ENCODE measurements around the gene CNTN2.

Gene CNTN2

DNA sequence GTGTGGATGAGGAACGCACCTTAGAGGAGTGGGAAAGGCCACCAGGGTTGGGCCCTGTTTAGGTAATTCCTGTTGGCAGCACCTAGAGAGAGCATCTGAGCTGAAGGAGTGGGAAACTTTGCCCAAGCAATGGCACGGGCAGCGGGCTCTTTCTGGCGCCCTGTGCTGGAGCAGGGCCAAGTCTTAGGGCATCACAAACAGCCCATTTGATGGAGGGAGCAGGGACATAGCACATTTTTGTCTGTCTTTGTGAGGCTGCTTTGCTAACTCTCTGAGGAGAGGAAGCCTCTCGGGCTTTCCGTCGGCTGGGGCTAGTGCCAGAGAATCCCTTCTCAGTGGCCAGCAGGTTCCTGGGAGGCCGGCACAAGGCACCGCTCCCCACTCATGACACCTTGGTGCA, 22.5 kb upstream of the CNTN2 start:
- no peak for DNase-seq

DNA sequence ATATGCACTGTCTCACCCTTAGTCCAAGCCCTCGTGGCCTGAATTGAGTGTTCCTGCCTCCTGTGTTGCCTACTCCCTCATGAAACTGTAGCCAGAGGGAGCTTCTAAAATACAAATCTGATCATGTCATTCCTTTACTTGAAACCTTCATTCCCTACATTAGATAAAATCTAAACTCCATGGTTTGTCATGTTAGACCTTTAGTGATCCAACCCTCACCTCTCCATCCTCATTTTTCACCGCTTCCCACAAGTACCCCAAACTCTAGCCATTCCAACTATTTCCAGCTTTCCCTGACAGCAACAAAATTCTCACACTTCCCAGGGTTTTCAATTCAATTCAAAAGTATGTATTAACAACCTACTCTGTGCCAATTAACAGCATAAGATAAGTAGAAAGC, 18.3 kb upstream of the CNTN2 start:
- no peak for DNase-seq

DNA sequence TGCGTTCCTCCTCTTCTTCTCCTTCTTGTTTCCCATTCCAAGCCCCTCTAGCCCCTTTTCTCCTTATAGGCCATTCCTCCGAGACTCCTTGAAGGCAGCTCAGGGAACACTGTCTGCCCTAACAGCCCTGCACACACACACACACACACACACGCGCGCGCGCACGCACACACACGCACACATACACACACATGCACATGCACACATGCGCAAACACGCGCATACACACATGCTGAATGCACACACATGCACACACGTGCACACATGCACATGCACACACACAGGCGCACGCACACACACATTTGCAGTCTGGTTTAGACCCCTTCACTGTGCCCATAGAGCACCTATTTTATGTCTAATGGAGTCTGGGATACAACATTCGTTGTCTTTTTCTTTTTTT, 17.8 kb upstream of the CNTN2 start:
- no peak for DNase-seq

DNA sequence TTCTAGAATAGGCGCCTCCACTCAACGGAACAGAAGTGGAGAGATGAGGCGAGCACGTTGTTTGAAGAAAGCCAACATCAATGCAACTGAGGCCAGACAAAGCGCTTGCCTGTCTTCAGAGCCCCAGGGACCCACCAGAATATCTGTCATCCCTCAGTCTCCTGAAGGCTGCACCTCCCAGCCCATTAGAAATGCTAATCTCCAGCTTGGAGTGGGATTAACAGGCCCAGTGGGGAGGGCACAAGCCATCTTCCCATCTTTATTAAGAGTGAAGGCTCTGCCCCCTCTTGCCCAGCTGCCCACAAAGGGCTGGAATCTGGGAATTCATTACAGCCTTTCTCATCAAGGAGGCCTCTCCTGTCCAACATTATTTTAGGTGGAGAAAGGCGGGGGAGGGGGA, 16.8 kb upstream of the CNTN2 start:
- no peak for DNase-seq

DNA sequence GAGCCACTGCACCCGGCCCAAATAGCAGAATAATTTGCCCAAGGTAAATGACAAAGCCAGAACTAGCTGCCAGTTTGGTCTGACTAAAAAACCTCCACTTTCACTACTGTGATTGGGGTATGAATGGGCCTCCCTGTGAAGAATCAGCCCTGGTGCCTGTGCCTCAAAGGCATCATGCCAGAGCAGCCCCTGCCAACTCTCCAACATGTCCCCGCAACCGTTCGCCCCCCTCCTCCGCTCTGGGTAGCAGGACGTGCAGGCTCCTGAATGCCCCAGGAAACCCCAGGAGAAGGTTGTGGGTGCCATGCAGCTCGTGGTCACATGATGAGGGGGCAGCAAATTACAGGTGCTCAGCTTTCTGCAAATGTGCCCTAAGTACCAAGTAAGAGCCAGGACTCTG, 14.6 kb upstream of the CNTN2 start:
- DNase-seq = no peak

DNA sequence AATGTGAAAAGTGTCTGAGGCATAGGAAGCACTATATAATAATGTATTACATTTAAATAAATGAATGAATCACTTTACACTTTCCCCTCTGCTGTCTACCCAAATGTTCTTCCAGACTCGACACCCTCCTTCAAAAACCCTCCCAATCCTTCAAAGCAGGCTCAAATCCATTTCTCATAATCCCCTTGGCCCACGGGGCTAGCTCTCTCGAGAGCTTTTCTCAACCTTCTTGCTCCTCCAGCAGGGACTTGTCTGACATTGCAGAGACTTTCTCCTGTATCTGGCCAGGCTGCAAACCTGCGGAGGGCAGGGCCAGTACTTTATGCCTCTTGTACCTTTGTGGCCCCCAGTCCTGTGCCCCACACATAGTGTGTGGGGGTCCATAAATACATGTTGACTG, 14.1 kb upstream of the CNTN2 start:
- no peak for DNase-seq

DNA sequence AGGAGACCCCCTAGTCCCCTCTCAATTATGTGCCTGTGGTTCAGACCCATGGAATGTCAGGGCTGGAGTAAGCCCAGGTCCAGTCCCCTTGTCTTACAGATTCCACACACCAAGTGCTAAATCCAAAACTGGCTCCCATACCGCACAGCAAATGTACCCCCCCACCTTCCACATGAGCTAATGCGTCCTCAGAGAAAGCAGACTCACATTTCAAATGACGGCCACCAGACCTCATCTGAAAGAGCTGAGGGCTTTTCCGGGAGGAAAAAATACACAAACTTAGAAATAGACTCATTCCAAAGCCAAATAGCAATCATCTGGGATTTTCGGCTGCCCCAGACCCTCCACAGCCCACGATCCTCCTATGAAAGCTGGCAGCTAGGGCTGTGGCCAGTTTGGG, 12.8 kb upstream of the CNTN2 start:
- no peak for DNase-seq

DNA sequence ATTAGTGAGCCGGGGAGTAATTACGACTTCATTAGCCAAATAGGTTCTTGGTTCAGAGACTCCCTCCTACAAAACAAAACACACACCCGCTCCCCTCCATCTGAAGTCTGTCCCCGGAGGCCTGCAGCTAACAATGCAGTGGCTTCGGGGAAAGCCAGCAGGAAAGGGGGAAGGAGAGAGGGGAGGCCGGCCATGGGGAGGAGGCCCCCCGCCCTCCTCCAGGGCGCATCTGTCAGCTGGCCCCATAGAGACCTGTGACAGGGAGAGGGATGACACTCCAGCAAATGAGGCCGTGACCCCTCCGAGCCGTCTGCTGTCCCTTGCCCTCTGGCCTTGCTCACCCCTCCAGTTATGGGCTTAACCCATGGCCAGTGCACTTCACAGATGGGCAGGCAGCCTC, 12.1 kb upstream of the CNTN2 start:
- DNase-seq = no peak

DNA sequence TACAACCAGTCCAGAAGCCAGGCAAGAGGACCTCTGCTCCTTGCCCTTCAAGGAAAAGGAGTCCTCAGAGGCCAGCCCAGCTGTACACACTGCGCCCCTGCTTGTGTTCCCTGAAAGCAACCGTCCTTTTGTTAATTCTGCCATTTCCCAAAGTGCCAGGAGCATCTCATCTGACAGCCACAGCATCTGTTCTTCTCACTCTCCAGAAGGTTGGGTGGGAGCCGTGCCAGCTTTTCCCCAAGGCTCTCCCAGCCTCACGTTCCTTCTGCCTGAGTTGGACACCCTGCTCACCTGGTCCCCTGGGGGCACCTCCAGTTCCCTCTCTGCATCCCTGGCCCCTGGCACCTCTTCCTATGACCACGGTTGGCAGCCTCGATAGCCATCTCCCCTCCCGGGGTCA, 10.5 kb upstream of the CNTN2 start:
- no peak for DNase-seq

DNA sequence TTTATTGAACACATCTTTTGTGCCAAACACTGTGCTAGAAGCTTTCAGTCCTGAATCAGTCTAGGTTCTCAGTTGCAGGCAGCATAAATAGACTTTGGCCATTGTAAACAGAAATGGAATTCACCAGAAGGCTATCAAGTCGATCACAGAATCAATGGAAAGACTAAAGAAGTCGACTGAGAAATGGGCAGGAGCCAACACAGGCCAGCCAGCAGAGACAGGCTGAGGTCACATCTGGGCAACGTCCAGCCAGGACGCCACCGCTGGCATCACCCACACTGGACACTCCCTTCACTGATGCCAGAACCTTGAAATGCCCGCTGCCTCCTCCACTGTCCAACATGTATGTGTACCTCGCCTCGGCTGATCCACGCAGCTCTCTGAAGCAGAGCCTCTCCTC, 5.5 kb upstream of the CNTN2 start:
- DNase-seq = no peak

DNA sequence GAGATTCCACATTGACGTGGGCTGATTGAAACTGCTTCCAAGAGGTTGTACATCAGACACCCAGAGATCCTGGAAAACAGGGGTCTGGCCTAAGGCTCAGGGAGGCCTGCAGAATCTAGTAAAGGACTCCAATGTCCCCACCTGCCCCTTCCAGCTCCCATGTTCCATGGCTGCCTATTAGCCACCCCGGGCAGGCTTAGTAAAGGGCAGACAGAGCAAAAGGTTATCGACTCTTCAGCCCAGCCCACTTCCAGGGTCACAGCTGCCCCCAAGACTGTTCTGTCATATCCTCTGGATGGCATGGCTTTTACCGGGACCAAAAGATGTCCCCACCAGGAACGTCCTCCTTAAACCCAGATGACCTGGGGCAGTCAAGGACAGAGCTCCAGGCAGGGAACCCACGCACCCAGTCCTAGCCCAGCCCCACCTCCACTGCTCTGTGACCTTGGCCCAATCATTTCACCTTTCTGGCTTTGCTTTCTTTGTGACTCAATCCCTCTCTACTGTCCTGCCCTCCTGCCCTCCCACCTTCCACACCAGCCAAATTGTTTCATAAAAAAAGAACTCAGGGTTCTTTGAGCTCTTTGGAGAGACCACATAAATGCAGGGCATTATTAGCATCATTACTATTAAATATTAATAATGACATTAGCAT, 4.8 kb upstream of the CNTN2 start:
- DNase-seq = no peak

DNA sequence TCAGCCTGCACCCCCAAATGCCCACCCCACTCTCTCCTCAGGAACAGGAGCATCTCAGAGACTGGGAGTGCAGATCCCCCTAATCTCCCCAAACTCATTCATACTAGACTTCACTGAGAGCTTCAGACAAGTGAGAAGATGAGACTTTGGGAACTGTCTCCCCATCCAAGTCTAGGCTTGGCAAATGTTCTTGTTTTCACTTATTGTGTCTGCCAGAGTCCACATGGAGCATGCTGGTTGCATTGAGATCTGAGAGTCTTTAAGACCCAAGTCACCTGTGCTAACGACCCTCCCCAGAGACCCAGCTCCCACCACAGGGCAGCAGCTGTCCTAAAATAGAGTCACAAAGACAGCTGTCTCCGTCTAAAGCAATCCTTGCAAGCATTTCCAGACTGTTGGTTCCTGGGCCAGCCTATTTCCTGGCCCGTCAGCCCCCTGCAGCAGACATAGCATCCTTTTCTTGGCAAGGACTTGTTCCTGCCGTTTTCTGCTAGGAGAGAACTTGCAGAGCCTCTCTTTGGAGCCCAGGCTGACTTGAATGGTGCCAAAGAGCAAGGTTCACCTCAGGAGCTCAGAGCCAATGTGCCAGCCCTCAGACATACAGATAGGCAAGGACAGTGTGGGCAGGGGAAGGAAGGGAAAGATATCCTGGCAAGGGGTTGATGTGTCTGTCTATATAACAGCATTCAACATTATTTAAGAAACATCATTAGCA, 1.9 kb upstream of the CNTN2 start:
- DNase-seq = no peak

DNA sequence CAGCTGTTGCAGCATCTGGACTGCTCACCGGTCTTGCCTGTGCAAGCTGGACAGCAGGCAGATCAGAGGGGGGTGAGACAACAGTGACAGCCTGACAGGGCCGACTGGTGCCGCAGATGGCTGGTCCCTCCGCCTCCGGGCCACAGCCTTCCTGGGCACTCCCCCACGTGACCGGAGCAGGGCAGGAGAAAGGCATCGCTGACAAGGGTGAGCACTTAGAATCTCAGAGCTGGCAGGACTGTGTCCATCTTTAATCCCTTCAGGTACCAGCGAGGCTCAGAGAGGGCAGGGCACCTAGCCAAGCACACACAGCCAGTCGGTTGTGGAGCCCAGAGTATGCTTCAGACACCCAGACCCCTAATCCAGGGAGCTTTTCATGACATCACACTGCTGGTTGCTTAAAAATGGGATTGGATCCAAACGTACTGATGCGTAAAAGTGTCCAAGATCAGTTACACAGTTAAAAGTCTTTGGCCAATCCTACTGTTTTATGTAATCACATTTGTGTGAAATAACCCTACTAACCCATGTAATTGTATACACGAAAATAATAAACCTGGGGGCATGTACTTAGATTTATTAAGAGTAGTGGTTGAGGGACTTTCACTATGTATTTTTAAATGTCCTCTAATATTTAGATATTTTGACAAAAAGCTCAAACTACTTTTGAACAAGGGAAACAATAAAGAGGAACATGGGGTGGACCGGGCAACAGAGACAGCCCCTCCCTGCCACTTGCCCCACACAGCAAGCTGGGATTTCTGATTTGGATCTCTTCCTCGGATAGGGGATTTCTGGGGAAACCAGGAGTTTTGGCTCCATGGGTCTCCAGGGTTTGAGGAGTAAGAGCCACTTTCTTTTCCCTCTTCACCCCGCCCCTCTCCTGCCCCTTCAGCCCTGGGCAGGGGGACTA, 758 bp upstream of the CNTN2 start:
- no peak for DNase-seq

DNA sequence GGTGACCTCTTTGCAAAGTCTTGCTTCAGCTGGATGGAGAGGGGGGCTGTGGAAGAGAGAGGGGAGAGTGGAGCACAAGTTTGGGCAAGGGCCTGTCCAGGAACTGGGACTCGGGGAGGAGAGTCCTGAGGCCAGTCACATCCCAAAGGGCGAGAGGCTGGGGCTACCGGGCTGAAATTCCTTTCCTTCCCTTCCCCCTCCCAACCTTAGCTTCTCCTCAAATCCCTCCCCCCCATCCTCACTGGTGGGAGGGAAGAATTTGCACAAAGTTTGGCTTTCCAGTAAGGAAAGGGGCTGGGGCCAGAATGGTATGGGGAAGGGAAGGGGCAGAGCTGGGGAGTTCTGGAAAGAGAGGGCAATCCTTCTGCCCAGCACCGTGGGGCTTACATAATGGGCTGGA, 854 bp downstream of the CNTN2 start:
- no peak for DNase-seq

DNA sequence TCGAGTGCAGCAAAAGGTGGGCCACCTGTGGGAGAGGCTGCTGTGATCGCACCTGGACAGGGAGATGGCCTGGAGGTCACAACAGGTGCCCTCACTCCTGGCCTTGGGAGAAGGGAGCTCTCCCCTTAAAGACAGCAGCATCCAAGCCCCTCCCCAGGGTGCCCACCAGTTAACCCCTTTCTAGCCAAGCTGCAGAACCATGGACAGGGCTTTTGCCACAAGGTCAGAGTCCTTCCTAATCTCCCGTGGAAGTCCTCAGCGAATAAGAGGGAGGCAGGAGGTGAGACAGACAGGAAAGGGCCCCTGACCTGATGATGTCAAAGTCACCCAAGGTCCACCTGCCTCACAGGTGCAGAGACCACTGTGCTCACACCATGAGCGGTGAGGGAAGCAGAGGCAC, 1.7 kb downstream of the CNTN2 start:
- DNase-seq = peak; percentile 10

DNA sequence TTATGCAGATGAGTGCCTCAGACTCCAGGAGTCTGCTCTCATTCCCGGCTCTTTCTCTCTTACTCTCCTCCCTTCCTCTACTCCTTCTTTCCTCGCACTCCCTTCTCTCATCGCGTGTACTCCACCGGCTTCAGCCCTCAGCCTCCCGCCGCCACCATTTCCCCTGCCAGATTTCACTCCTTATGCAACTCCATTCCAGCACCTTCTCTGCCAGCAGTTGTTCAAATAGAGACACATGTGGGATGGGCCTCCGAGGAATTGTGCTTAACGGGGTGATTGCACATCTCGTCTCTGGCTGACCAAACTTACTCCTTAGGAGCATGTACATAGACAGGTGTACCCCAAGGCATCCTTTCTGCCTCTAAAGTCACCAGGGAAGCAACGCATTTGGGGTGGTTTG, 2.1 kb downstream of the CNTN2 start:
- DNase-seq = no peak

DNA sequence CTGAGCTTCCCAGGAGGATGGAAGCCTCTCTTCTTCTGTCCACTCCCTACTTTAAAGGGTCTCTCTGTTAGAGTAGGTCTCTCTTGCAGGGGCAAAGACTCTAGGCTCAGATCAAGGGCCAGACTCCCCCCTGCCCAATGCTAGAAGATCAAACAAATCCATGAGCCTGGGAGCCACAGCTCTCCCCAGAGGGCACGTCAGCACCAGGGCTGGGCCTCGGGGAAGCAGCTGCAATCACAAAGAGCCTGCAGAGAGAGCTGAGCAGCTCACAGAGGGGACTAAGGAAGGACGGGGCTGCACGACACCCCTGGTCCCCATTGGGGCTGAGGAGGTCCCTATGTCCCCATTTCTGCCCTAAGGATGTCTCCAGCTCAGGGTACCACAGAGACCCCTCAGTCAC, 3.9 kb downstream of the CNTN2 start:
- no peak for DNase-seq

DNA sequence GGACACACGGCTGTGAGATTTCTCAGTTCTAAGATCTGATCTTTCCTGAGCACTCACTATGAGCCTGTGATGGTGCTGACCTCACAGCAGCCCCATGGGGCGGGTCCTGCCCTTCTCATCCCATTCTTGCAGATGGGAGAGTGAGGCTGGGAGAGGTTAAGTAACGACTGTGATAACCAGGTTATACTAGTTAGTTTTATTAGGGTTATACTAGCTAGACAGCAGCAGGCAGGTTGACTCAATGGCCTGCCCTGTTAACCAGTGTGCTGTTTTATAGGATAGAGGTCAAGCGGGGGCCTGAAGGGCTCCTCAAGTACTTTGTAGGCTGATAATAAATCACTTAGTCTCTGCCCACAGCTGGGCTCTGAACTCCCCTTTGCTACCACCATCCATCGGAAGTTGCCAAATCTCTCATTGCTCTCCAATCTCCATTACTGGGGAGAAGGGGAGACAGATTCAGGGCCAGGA, 4.8 kb downstream of the CNTN2 start:
- DNase-seq = no peak

DNA sequence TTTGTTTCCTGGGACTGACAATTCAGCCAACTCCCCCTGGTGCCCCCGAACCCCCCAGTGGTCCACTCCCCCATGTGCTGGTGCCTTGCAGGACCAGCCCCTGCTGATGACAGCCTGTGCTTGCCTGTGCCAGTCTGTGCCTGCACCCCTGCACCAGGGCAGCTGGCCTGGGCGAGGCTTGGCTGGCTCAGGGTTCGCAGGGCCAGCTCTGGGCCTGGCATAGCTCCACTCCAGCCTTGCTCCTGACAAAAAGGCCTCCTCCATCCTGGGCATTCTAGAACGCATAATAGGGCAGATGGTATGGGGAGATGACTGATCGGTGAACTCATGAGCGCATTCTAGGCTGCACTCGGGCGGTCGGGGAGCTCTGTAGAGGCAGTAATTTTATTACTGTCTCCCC, 5.4 kb downstream of the CNTN2 start:
- DNase-seq = no peak

DNA sequence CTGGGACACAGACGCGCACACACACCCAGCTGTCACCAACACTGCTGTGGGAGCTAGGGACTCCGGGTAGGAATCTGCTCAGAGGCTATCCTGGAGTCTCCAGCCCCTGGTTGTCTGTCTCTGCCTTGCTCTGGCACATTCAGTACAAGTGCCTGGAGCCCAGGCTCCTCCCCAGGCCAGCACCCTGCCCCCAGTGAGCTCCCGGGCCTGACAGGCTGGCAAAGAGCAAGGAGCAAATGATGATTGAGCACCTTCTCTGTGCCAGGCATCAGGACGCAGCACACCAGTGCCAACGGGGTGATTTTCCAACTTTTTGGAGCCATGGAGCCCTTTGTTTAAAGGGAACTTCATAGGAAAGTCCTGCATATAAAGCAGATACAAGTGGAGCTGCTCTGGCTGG, 6.5 kb downstream of the CNTN2 start:
- DNase-seq = no peak

DNA sequence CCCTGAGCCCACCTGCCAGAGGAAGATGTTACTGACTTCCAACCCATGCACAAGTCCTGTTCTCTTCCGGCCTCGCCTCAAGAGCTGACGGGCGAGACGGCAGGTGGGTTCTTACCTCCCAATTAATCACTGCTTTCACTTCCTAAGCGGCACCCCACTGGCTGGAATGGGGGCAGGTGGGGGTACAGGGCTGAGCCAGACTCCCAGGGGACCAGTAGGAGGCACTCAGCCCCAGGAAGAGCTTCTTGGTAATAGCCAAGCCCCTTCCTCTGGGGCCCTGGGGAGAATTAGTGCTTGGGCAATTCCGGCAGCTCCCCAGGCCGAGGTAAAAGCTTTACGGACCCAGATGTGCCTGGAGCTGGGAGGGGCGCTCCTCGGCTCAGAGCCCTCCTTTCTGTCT, 9.7 kb downstream of the CNTN2 start:
- no peak for DNase-seq

DNA sequence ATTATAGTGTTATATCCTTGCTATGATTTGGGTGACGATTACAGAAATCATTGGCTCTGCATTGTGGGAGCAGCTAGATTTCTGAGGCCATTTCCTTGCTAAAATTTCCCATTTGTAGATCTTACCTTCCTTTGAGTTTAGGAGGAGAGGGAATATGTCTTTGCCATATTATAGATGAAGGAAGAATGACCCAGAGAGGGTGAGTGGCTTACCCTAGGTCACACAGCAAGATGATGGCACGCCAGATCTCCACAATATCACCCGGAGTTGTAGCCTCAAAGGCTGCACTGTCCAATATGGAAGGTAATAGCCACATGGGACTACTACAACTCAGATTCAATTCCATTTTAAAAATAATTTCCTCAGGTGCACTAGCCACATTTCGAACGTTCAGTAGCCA, 10.3 kb downstream of the CNTN2 start:
- no peak for DNase-seq

DNA sequence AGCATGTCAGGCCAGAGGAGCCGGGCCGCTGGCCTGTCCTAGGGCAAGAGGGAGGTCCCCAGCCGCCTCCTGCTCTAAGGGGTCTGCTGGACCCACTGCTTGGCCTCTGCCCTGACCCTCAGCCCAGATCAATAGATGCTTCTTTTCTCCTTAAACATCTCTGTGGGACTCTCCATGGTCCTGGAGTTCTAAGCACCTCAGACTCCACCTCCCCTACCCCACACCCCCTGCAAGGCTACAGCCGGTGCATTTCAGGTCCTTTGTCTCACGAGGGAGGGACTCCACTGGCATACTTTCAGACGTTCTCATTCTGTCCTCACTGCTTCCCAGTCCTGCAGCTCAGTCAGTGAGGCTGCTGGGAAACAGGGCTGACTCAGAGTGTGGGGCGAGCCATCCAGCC, 11.0 kb downstream of the CNTN2 start:
- no peak for DNase-seq

DNA sequence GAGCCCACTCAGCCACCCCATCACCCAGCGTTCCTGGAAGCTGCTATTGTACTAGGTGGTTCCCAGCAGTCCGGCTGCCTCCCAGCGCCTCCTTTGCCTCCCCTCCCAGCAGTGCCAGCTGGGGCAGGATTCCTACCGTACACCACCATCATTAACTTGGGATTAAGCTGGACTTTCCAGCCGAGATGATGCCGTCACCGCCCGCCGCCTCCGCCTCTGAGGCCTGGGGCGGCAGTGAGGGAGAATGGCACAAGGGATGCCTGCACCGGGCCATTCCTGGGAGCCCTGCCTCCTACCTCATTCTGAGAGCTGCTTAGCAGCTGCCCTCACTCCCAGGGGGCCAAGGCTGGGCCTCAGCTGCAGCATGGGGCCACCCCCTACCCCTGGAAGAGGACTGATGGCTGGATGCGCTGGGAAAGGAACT, 13.2 kb downstream of the CNTN2 start:
- no peak for DNase-seq
